Measurements from ENCODE around the gene NUDT19.
"Not testable (repeated sequence)": the region's sequence is repeated elsewhere in the genome, so short reads cannot be mapped to it uniquely, and the experiment has no call there.

The NUDT19 gene

GRCh38 chr19:32656379-32656778 lies 35.2 kb upstream of the NUDT19 start:
- H3K9ac ChIP-seq (ENCODE audit: low read depth in 1 of 2, low read length in 2 of 2); H3K4me1 ChIP-seq (ENCODE audit: control insufficient read depth in 2 of 2, insufficient read depth in 2 of 2, low read length in 2 of 2); H3K4me3 ChIP-seq (ENCODE audit: low read length in 2 of 2); H3K27me3 ChIP-seq (ENCODE audit: control insufficient read depth in 2 of 2, insufficient read depth in 2 of 2, low read length in 2 of 2); H3K9me3 ChIP-seq (ENCODE audit: control insufficient read depth in 2 of 2, low read length in 2 of 2); H3K27ac ChIP-seq (ENCODE audit: low read depth in 2 of 2, low read length in 2 of 2): not testable (repeated sequence)
- peaks cover 9 to 17% of the 10 kb centered on the region in 2 donors for H3K36me3 ChIP-seq (ENCODE audit: control insufficient read depth in 2 of 2, insufficient read depth in 2 of 2, low read length in 2 of 2)

- H3K36me3 ChIP-seq (ENCODE audit: control insufficient read depth in 2 of 2, insufficient read depth in 2 of 2, low read length in 2 of 2) = peaks cover 9 to 17% of the 10 kb centered on the region in 2 donors
- no peak overlapping the region for H3K27ac ChIP-seq (ENCODE audit: low read depth in 2 of 2, low read length in 2 of 2)
- no peaks in the 10 kb centered on the region for H3K9me3 ChIP-seq (ENCODE audit: control insufficient read depth in 2 of 2, low read length in 2 of 2)
- no peak overlapping the region for H3K9ac ChIP-seq (ENCODE audit: low read depth in 1 of 2, low read length in 2 of 2)
- H3K27me3 ChIP-seq (ENCODE audit: control insufficient read depth in 2 of 2, insufficient read depth in 2 of 2, low read length in 2 of 2) = no peaks in the 10 kb centered on the region
- H3K4me3 ChIP-seq (ENCODE audit: low read length in 2 of 2) = no peak overlapping the region
- H3K4me1 ChIP-seq (ENCODE audit: control insufficient read depth in 2 of 2, insufficient read depth in 2 of 2, low read length in 2 of 2) = peaks cover under 1 to 8% of the 10 kb centered on the region in 2 donors
Observed at GRCh38 chr19:32658075-32658474, 33.5 kb upstream of the NUDT19 start.

- Histone ChIP-seq H3K9ac (ENCODE audit: low read depth in 1 of 2, low read length in 2 of 2) (no peak overlapping the region), H3K9me3 (ENCODE audit: control insufficient read depth in 2 of 2, low read length in 2 of 2) (no peaks in the 10 kb centered on the region), H3K27me3 (ENCODE audit: control insufficient read depth in 2 of 2, insufficient read depth in 2 of 2, low read length in 2 of 2) (no peaks in the 10 kb centered on the region), H3K4me1 (ENCODE audit: control insufficient read depth in 2 of 2, insufficient read depth in 2 of 2, low read length in 2 of 2) (peaks cover 0 to 5% of the 10 kb centered on the region in 2 donors), H3K4me3 (ENCODE audit: low read length in 2 of 2) (no peak overlapping the region), H3K36me3 (ENCODE audit: control insufficient read depth in 2 of 2, insufficient read depth in 2 of 2, low read length in 2 of 2) (peaks cover 9 to 17% of the 10 kb centered on the region in 2 donors), H3K27ac (ENCODE audit: low read depth in 2 of 2, low read length in 2 of 2) (no peak overlapping the region)
Observed at GRCh38 chr19:32658527-32658926, 33.1 kb upstream of the NUDT19 start.

GRCh38 chr19:32661318-32661717 lies 30.3 kb upstream of the NUDT19 start:
- Histone ChIP-seq H3K9ac (ENCODE audit: low read depth in 1 of 2, low read length in 2 of 2) (no peak overlapping the region), H3K4me3 (ENCODE audit: low read length in 2 of 2) (no peak overlapping the region), H3K9me3 (ENCODE audit: control insufficient read depth in 2 of 2, low read length in 2 of 2) (no peaks in the 10 kb centered on the region), H3K27ac (ENCODE audit: low read depth in 2 of 2, low read length in 2 of 2) (no peak overlapping the region), H3K36me3 (ENCODE audit: control insufficient read depth in 2 of 2, insufficient read depth in 2 of 2, low read length in 2 of 2) (peaks cover 9 to 17% of the 10 kb centered on the region in 2 donors), H3K27me3 (ENCODE audit: control insufficient read depth in 2 of 2, insufficient read depth in 2 of 2, low read length in 2 of 2) (no peaks in the 10 kb centered on the region), H3K4me1 (ENCODE audit: control insufficient read depth in 2 of 2, insufficient read depth in 2 of 2, low read length in 2 of 2) (no peaks in the 10 kb centered on the region)

- no peak overlapping the region for H3K9ac ChIP-seq (ENCODE audit: low read depth in 1 of 2, low read length in 2 of 2)
Observed at GRCh38 chr19:32662186-32662585, 29.4 kb upstream of the NUDT19 start.

GRCh38 chr19:32666084-32666483 lies 25.5 kb upstream of the NUDT19 start:
- Histone ChIP-seq H3K36me3 (ENCODE audit: control insufficient read depth in 2 of 2, insufficient read depth in 2 of 2, low read length in 2 of 2) (peaks cover 5 to 12% of the 10 kb centered on the region in 2 donors), H3K9me3 (ENCODE audit: control insufficient read depth in 2 of 2, low read length in 2 of 2) (no peaks in the 10 kb centered on the region), H3K4me3 (ENCODE audit: low read length in 2 of 2) (no peak overlapping the region), H3K27me3 (ENCODE audit: control insufficient read depth in 2 of 2, insufficient read depth in 2 of 2, low read length in 2 of 2) (no peaks in the 10 kb centered on the region), H3K27ac (ENCODE audit: low read depth in 2 of 2, low read length in 2 of 2) (no peak overlapping the region), H3K9ac (ENCODE audit: low read depth in 1 of 2, low read length in 2 of 2) (no peak overlapping the region), H3K4me1 (ENCODE audit: control insufficient read depth in 2 of 2, insufficient read depth in 2 of 2, low read length in 2 of 2) (peaks cover 0 to 5% of the 10 kb centered on the region in 2 donors)

More at GRCh38 chr19:32662186-32662585, 29.4 kb upstream of the NUDT19 start:
- no peak overlapping the region for H3K27ac ChIP-seq (ENCODE audit: low read depth in 2 of 2, low read length in 2 of 2)
- H3K27me3 ChIP-seq (ENCODE audit: control insufficient read depth in 2 of 2, insufficient read depth in 2 of 2, low read length in 2 of 2) = no peaks in the 10 kb centered on the region
- peaks cover 13 to 21% of the 10 kb centered on the region in 2 donors for H3K36me3 ChIP-seq (ENCODE audit: control insufficient read depth in 2 of 2, insufficient read depth in 2 of 2, low read length in 2 of 2)
- H3K4me3 ChIP-seq (ENCODE audit: low read length in 2 of 2) = no peak overlapping the region
- no peaks in the 10 kb centered on the region for H3K9me3 ChIP-seq (ENCODE audit: control insufficient read depth in 2 of 2, low read length in 2 of 2)
- no peaks in the 10 kb centered on the region for H3K4me1 ChIP-seq (ENCODE audit: control insufficient read depth in 2 of 2, insufficient read depth in 2 of 2, low read length in 2 of 2)

- no peak overlapping the region for H3K27ac ChIP-seq (ENCODE audit: low read depth in 2 of 2, low read length in 2 of 2)
- H3K27me3 ChIP-seq (ENCODE audit: control insufficient read depth in 2 of 2, insufficient read depth in 2 of 2, low read length in 2 of 2) = no peaks in the 10 kb centered on the region
- H3K4me3 ChIP-seq (ENCODE audit: low read length in 2 of 2) = no peak overlapping the region
- no peaks in the 10 kb centered on the region for H3K9me3 ChIP-seq (ENCODE audit: control insufficient read depth in 2 of 2, low read length in 2 of 2)
- H3K4me1 ChIP-seq (ENCODE audit: control insufficient read depth in 2 of 2, insufficient read depth in 2 of 2, low read length in 2 of 2) = peaks cover 6 to 10% of the 10 kb centered on the region in 2 donors
- no peak overlapping the region for H3K9ac ChIP-seq (ENCODE audit: low read depth in 1 of 2, low read length in 2 of 2)
- H3K36me3 ChIP-seq (ENCODE audit: control insufficient read depth in 2 of 2, insufficient read depth in 2 of 2, low read length in 2 of 2) = peaks cover 5 to 9% of the 10 kb centered on the region in 2 donors
Observed at GRCh38 chr19:32669310-32669709, 22.3 kb upstream of the NUDT19 start.

- peaks cover 17 to 20% of the 10 kb centered on the region in 2 donors for H3K4me1 ChIP-seq (ENCODE audit: control insufficient read depth in 2 of 2, insufficient read depth in 2 of 2, low read length in 2 of 2)
- H3K9me3 ChIP-seq (ENCODE audit: control insufficient read depth in 2 of 2, low read length in 2 of 2) = no peaks in the 10 kb centered on the region
- no peak overlapping the region for H3K27ac ChIP-seq (ENCODE audit: low read depth in 2 of 2, low read length in 2 of 2)
- peaks cover 3 to 6% of the 10 kb centered on the region in 2 donors for H3K27me3 ChIP-seq (ENCODE audit: control insufficient read depth in 2 of 2, insufficient read depth in 2 of 2, low read length in 2 of 2)
- no peak overlapping the region for H3K9ac ChIP-seq (ENCODE audit: low read depth in 1 of 2, low read length in 2 of 2)
- H3K36me3 ChIP-seq (ENCODE audit: control insufficient read depth in 2 of 2, insufficient read depth in 2 of 2, low read length in 2 of 2) = peaks cover under 1 to 2% of the 10 kb centered on the region in 2 donors
- H3K4me3 ChIP-seq (ENCODE audit: low read length in 2 of 2) = no peak overlapping the region
Observed at GRCh38 chr19:32671883-32672593, 19.6 kb upstream of the NUDT19 start.

GRCh38 chr19:32672841-32673240 lies 18.8 kb upstream of the NUDT19 start:
- Histone ChIP-seq H3K4me3 (ENCODE audit: low read length in 2 of 2) (no peak overlapping the region), H3K27ac (ENCODE audit: low read depth in 2 of 2, low read length in 2 of 2) (no peak overlapping the region), H3K9ac (ENCODE audit: low read depth in 1 of 2, low read length in 2 of 2) (no peak overlapping the region), H3K27me3 (ENCODE audit: control insufficient read depth in 2 of 2, insufficient read depth in 2 of 2, low read length in 2 of 2) (peaks cover 11 to 14% of the 10 kb centered on the region in 2 donors), H3K9me3 (ENCODE audit: control insufficient read depth in 2 of 2, low read length in 2 of 2) (no peaks in the 10 kb centered on the region), H3K36me3 (ENCODE audit: control insufficient read depth in 2 of 2, insufficient read depth in 2 of 2, low read length in 2 of 2) (no peaks in the 10 kb centered on the region), H3K4me1 (ENCODE audit: control insufficient read depth in 2 of 2, insufficient read depth in 2 of 2, low read length in 2 of 2) (peaks cover 17 to 20% of the 10 kb centered on the region in 2 donors)

- H3K36me3 ChIP-seq (ENCODE audit: control insufficient read depth in 2 of 2, insufficient read depth in 2 of 2, low read length in 2 of 2) = no peaks in the 10 kb centered on the region
- H3K9me3 ChIP-seq (ENCODE audit: control insufficient read depth in 2 of 2, low read length in 2 of 2) = no peaks in the 10 kb centered on the region
- no peak overlapping the region for H3K4me3 ChIP-seq (ENCODE audit: low read length in 2 of 2)
- H3K4me1 ChIP-seq (ENCODE audit: control insufficient read depth in 2 of 2, insufficient read depth in 2 of 2, low read length in 2 of 2) = peaks cover 17 to 20% of the 10 kb centered on the region in 2 donors
- no peak overlapping the region for H3K27ac ChIP-seq (ENCODE audit: low read depth in 2 of 2, low read length in 2 of 2)
- H3K27me3 ChIP-seq (ENCODE audit: control insufficient read depth in 2 of 2, insufficient read depth in 2 of 2, low read length in 2 of 2) = peaks cover 12 to 14% of the 10 kb centered on the region in 2 donors
- no peak overlapping the region for H3K9ac ChIP-seq (ENCODE audit: low read depth in 1 of 2, low read length in 2 of 2)
Observed at GRCh38 chr19:32673573-32673972, 18.0 kb upstream of the NUDT19 start.

All from mucosa of rectum (tissue), 2 donors.